Measurements from ENCODE around the gene THSD4.
"Not testable (repeated sequence)": the region's sequence is repeated elsewhere in the genome, so short reads cannot be mapped to it uniquely, and the experiment has no call there.

The THSD4 gene

GRCh38 chr15:71294911-71295602, 179.8 kb downstream of the THSD4 start:
- no peak for DNase-seq (ENCODE audit: low read depth)

GRCh38 chr15:71295603-71296314, 180.5 kb downstream of the THSD4 start:
- DNase-seq (ENCODE audit: low read depth): no peak

- DNase-seq (ENCODE audit: low read depth): no peak
Observed at GRCh38 chr15:71296315-71296679, 181.0 kb downstream of the THSD4 start.

DNA sequence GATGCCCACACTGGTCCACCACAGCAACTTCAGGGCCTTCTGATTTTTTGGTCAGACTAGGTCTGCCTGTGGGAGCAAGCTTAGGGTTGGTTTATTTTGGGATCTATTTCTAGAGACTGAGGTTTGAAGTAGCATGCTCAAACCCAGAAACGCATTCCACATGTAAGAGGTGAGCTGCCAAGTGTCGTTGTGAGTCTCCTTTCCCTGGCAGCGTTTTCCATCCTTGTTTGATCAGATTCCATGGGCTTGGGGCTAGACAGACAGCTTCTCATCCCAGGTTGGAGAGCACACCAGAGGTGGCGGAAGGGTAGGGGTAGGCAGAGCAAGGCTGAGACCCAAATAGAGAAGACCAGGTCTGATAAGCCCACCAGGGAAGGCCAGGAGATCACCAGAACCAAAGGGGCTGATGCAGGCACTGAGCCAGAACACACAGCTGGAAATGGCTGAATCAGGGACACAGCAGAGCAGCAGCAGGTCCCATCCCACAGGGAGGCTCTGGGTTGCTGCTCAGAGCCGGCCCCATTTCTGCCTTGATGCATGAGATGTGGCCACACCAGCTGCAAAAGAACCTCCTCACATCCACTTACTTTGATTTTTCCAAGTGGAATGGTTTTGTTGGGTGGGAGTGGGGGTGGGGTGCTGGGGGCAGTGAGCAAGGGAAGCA, 186.8 kb downstream of the THSD4 start:
- no peak for DNase-seq (ENCODE audit: low read depth)

DNA sequence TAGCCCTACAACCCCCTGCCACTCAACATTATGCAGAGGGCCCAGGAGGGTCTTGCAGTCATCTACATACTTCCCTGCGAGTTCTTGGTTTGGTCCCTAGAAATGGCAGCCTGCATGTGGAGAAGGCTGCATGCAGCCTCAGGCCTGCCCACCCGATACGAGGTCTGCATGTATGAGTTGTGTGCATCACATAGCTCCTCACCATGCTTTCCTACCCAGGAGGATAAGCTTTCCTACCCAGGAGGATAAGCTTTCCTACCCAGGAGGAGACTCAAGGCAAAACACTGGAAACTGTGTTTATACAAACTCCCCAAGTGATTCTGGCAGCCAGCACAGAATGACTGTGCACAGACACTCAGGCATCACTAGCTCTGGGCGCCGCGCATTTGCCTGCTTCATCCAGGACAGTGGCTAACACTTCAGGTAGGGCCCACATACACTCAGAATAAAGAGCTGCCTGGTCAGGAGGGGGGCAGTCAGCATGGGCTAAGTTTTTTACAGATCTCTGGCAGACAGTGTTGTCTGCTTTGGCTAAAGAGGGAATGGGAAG, 187.7 kb downstream of the THSD4 start:
- DNase-seq (ENCODE audit: low read depth): no peak

GRCh38 chr15:71303977-71304376, 188.7 kb downstream of the THSD4 start:
- no peak for DNase-seq (ENCODE audit: low read depth)

DNA sequence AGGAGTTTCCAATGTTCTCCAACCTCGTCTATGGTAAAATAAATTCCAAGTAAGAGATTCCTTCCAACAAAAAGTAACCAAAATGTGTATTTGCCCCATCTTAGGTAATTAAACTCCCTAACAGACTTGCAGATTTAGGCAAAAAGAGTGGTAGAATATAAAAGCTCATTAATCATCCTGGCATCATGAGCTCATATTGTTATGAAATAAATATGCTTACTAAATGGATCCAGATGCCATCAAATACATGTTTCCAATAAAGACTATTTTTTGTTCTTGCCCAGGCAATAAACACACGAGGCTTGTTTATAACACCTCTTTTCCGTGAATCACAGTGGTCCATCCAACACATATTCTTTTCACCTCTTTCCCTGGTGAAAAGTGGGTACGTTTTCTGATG, 189.4 kb downstream of the THSD4 start:
- DNase-seq (ENCODE audit: low read depth): no peak

GRCh38 chr15:71306538-71306937, 191.3 kb downstream of the THSD4 start:
- no peak for DNase-seq (ENCODE audit: low read depth)

GRCh38 chr15:71312194-71312708, 197.0 kb downstream of the THSD4 start:
- DNase-seq (ENCODE audit: low read depth): no peak

DNA sequence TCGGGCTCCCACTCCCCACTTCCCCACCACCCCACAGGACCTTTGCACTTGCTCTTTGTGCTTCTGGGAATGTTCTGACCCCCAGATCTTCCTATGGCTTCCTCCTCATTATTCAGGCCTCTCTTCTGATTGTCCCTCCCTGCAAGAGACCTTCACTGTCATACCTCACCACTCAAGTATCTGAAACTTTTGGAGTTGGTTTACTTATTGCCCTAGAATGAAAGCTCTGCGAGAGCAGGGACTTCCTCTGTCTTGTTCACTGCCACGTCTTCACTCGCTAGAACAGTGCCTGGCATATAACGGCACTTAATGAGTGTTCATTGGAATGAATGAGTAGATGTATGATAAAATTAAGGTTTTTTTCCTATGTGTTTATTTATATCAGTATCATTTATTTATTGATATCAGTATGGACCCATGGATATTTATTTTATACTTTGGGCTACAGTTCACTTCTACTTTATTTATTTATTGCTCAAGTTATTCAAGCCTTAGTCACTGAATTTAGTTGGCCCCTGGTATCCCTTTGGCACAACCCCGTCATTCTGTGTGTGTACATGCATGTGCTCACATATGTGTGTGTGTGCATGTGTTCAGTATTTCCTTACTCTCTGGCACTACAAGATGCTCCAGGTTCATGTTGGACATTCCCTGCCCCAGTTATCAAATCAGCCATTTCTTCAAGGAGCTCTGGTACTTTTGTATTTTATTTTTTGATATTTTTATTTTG, 197.6 kb downstream of the THSD4 start:
- no peak for DNase-seq (ENCODE audit: low read depth)

GRCh38 chr15:71313806-71314205, 198.5 kb downstream of the THSD4 start:
- no peak for DNase-seq (ENCODE audit: low read depth)

GRCh38 chr15:71314956-71315537, 199.8 kb downstream of the THSD4 start:
- DNase-seq (ENCODE audit: low read depth): no peak

DNA sequence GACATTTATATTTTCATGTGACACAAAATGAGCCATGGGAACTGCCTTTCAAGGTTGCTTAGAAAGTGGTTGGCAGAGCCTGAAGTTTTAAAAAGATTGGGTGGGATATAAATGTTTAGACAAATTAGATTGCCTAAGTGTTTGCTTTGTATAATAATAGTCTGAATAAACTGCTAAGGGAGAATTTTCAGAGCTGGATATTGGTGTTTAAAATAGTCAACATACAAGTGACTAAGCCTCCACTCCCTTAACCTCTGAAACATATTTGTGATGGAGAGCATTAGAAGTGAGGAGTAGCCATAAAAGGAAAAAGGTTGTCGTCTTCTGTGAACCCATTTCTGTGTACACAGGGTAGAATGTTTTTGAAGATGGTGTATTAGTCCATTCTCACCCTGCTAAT, 201.6 kb downstream of the THSD4 start:
- no peak for DNase-seq (ENCODE audit: low read depth)

- DNase-seq (ENCODE audit: low read depth): not testable (repeated sequence)
Observed at GRCh38 chr15:71319424-71319823, 204.2 kb downstream of the THSD4 start.

DNA sequence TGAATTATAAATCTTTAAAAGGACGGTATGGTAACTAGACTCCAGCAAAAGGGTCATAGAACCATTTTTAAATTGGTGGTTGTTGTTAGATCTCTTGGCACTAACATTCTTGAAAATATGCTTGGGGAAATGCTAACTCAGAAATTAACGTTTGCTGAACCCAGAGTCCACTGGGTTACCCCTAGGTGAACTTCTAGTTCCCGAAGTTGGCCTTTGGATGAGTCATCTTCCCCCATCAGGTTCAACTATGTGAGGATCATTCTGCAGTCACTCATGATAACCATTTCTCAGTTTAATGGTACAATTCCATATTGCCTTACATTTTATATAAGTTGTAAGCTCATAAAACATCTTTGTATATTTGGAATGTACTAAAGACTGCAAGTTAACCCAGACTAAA, 204.7 kb downstream of the THSD4 start:
- DNase-seq (ENCODE audit: low read depth): no peak

DNA sequence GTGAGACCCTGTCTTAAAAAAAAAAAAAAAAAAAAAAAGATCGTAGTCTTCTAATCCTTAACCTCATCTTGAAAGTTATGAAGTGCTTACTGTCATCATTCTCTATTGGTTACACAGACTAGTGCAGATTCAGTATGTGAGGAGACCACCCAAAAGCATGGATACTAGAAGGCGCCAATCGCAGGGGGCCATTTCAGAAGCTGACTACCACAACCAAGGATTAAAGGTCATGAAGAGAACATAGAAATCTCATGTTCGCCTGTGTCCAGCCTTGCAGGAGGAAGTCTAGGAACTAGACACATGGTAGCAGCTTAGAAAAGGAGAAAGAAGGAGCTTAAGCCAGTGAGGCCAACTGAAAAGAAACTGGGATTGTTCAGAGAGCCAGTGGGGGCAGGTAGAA, 207.8 kb downstream of the THSD4 start:
- no peak for DNase-seq (ENCODE audit: low read depth)

GRCh38 chr15:71323584-71323983, 208.3 kb downstream of the THSD4 start:
- DNase-seq (ENCODE audit: low read depth): no peak

DNA sequence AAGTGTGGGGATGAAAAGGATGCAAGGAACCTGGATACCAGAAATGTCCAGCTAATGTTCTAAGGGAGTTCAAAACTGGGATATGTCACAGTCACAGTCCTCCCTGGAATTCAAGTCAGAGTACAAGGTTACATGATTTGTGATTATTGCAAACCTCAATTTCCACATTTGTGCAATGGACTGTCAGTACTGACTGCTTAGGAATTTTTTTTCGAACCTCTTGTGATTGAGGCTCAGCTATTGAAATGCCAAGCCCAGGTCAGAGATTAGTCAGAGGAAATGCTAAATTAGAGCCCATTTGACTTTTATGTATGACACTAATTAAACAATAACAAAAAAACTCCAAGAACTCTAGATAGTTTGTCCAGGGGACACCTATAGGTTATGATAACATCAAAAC, 210.2 kb downstream of the THSD4 start:
- DNase-seq (ENCODE audit: low read depth): no peak

GRCh38 chr15:71328453-71328852, 213.2 kb downstream of the THSD4 start:
- no peak for DNase-seq (ENCODE audit: low read depth)

DNA sequence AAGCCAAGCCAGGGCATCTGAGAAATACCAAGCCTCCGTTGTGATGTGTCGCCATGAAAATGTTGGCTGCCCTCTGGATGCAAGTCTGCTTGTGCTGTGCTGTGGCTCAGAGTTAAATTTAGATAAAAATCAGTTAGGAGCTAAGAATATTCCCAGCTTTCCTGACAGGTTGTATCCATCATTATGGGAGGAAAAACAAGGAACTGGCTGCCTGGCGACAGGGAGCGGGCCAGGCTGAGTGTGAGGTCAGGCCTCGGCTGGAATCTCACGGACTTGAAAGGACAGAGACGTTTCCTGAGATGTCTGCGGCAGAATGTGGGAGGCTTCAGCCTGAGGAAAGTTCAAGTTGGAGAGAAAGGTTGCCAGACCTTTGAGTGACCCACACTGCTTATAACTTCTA, 213.8 kb downstream of the THSD4 start:
- no peak for DNase-seq (ENCODE audit: low read depth)

DNA sequence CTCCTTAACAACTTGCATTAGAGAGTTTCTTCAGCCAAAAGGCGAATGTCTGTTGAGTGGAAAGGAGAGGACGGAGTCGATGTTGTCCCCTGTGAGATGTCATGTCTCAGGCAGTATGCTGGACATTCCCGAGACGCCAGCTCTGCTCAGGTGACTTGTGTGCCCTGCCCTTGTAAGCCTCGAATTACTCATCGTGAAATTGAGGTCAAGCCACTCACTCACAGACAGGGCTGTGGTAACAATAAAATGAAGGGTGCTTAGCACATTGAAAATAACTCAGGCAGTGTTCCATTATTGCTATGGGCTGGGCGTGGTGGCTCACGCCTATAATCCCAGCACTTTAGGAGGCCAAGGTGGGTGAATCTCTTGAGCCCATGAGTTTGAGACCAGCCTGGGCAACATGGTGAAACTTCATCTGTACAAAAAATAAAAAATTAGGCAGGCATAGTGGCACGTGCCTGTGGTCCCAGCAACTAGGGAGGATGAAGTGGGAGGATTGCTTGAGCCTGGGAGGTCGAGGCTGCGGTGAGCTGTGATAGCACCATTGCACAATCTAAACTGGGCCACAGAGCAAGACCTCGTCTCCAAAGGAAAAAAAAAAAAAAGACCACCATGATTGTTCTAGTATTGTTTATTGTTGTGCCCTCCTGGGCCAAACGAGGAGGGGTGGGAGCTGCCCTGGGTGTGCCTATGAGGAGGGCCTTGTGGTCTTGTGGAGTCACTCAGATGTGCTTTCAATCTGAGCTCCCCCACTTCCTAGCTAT, 214.4 kb downstream of the THSD4 start:
- DNase-seq (ENCODE audit: low read depth): no peak
